Measurements from ENCODE around the gene OR5AU1.

The OR5AU1 gene

GRCh38 chr14:21106498-21107282 lies 49.2 kb downstream of the OR5AU1 start:
- DNase-seq, result peak; percentile 55

GRCh38 chr14:21106176-21106497 lies 49.7 kb downstream of the OR5AU1 start:
- no peak for DNase-seq

GRCh38 chr14:21105095-21105494 lies 50.8 kb downstream of the OR5AU1 start:
- no peak for DNase-seq

All from NCI-H226 (cell line).